ENCODE data around the gene LAD1.

DNA sequence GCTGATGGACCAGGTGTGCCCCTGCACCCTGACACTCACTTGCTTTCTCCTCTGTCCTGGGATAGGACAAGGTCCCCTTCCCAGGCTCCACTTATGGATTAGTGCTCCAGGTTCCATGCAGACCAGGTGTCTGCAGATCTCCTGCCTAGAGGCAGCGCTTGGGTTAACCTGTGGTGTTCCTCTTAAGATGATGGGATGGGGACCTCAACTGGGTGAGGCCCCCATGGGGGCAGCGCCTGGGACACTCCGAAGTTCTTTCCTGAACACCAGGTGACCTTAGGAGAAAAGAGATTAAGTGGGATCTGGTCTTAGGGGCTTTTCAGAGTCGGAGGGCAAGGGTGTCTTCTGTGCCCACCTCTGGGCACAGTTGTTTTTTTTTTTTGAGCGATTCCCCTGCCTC is 42.9 kb downstream of the LAD1 start:
- TF ChIP-seq ZBTB33 (CRISPR knock-in tag; IDR thresholded peaks at IDR 0.05) (no peak), LEF1 (IDR thresholded peaks at IDR 0.05) (no peak), ZNF717 (CRISPR knock-in tag; IDR thresholded peaks at IDR 0.05) (no peak), PYGO2 (tag; IDR thresholded peaks at IDR 0.05) (no peak)
- TF ChIP-seq, protein P1, sequence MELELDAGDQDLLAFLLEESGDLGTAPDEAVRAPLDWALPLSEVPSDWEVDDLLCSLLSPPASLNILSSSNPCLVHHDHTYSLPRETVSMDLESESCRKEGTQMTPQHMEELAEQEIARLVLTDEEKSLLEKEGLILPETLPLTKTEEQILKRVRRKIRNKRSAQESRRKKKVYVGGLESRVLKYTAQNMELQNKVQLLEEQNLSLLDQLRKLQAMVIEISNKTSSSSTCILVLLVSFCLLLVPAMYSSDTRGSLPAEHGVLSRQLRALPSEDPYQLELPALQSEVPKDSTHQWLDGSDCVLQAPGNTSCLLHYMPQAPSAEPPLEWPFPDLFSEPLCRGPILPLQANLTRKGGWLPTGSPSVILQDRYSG (tag; conservative IDR thresholded peaks at IDR 0.05; ENCODE audit: low read depth) = no peak

Data from K562 (cell line).